Fibroblast of skin of left quadriceps (primary cell): Measurements from ENCODE around the gene CACNA1C.
"Not testable (repeated sequence)": the region's sequence is repeated elsewhere in the genome, so short reads cannot be mapped to it uniquely, and the experiment has no call there.

Experiments used
- DNase-seq, 2 experiments: peaks; one replicate each; pipeline ENCODE4 v3.0.0-alpha.2; 2013; ENCODE audit warnings: low read depth in 2 of 2

The CACNA1C gene

DNA sequence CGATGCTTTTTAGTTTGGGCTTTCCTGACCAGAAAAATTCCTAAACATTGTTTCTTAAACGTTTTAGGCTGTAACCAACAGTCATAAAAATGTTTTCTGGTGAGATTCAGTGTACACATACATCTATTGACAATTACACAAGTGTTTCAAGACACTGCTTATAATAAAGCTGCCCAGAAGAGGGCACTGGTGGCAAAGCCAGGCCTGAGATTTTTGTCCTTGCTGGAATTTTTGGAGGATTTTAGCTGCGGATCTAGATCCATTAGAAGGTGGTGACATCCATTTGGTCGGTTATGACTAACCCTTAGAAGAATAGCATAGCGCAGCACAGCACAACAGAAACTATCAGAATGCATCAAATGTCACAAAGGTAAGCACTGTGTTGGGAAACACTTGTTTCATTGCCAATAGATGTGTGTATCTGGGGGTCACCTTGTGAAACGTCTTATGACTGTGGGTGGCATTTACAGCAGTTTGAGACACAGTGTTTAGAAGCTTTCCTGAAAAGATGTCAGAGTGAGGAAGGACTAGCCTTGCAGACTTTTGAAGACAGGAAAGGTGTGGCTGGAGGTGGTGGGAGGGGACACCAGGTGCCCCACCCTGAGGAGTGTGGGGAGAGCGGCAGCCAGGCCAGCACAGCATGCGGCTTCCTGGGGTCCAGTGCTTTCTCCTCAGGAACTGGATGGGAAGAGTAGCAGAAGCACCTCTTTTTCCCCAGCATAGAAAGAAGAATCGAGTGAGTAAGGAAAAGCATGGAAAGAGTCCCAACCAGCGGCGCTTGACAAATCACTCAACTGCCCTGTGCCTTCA lies 687.2 kb downstream of the CACNA1C start:
- DNase-seq, result peak in 1 of 2 experiments; percentile 11

DNA sequence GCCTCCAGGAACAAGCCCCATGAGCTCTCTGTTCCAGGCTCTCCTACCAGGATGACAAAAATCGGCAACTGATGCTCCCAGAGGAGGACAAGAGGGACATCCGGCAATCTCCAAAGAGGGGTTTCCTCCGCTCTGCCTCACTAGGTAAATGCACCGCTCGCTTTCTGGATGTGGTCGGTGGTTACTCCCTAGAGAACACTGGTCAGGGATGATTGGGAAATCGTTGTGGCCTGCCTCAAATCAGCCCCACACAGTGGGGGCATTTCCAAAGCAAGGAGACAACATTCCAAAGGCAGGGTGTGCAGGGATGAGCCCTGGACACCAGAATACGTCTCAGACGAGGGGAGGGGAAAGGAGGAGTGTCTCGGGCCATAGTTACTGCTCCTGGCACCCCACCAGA lies 689.2 kb downstream of the CACNA1C start:
- DNase-seq, result not testable (repeated sequence)

DNA sequence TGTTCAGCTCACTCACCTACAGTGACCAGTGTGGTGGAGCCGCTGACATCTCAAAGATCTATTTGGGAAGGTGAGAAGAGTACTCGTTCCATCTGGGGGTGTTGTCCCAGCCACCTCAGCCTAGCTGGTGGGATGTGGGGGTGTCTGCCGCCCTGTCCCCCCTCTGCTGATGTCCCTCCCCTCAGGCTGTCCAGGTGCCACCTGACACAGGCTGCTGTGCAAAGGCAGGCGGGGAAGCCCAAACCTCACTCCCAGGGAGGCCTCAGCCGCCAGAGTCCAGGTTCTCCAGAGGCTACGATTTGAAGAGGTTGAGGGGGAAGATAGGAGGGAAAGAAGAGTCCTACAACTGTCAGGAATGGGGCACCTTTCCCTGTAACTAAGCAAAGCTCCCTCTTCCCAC lies 690.7 kb downstream of the CACNA1C start:
- no peak for DNase-seq

DNA sequence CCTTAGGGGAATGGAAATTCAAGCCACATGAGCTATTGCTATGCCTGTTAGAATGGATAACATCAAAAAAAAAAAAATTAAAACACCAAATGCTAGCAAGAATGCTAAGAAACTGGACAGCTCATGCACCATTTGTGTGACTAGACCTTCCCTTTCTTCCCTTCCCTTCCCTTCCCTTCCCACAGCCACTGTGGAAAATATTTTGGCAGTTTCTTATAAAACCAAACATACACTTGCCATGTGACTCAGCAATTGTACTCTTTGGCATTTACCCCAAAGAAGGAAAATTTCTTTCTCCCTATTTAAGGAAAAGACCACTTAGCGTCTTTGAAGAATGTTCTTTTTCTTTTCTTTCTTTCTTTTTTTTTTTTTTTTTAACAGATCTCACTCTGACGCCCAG lies 692.9 kb downstream of the CACNA1C start:
- DNase-seq, result no peak
